Adipocyte (in vitro differentiated cells): ENCODE measurements around the gene PARD3.

Experiments
- DNase-seq: peaks from one replicate; pipeline ENCODE4 v3.0.0-alpha.2; 2015; ENCODE audit warnings: low read depth
- H3K27me3 ChIP-seq: replicated peaks from 2 replicates; pipeline ENCODE4 v1.7.0; 2013; ENCODE audit warnings: mild to moderate bottlenecking, low read length, moderate library complexity; ENCODE audit not compliant: control insufficient read depth, insufficient read depth
- H3K36me3 ChIP-seq: 2 replicates; pipeline ENCODE4 v1.7.0; 2013; ENCODE audit warnings: low read length, mild to moderate bottlenecking, moderate library complexity; ENCODE audit not compliant: control insufficient read depth, insufficient read depth, severe bottlenecking
- H3K4me1 ChIP-seq: 2 replicates; pipeline ENCODE4 v1.7.0; 2013; ENCODE audit warnings: mild to moderate bottlenecking, low read length, moderate library complexity; ENCODE audit not compliant: control insufficient read depth, insufficient read depth
- H3K4me3 ChIP-seq: 2 replicates; pipeline ENCODE4 v1.7.0; 2013; ENCODE audit warnings: mild to moderate bottlenecking, low read length, moderate library complexity
- H3K9ac ChIP-seq: 2 replicates; pipeline ENCODE4 v1.7.0; 2013; ENCODE audit warnings: mild to moderate bottlenecking, low read length, moderate library complexity
- H3K9me3 ChIP-seq: 2 replicates; pipeline ENCODE4 v1.7.0; 2013; ENCODE audit warnings: mild to moderate bottlenecking, low read length, moderate library complexity; ENCODE audit not compliant: control insufficient read depth

PARD3 gene

DNA sequence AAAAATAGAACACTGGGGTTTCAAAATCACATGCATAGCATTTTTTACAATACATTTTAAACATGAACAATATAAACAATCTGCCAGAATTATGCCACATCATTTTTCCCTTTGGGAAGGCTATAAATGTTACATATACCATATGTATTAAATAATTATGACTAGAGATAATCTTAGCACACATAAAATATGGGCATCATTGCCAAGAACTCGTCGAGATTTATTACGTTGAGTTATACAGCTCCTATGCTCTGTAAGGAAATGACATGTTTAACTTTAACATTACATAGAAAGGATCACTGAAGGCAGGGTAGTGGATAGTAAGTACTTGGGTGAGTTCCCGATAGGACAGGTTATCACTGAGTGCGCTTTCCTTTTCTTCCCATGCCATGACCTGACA is 267.8 kb downstream of the PARD3 start:
- Histone ChIP-seq H3K4me3 (no peak overlapping the region), H3K4me1 (peaks cover 8% of the 10 kb centered on the region), H3K9ac (no peak overlapping the region), H3K36me3 (no peaks in the 10 kb centered on the region), H3K27me3 (no peaks in the 10 kb centered on the region), H3K9me3 (no peaks in the 10 kb centered on the region)
- DNase-seq: peak; percentile 74

GRCh38 chr10:34544400-34544799 is 270.7 kb downstream of the PARD3 start:
- Histone ChIP-seq H3K9ac (no peak overlapping the region), H3K36me3 (no peaks in the 10 kb centered on the region), H3K27me3 (no peaks in the 10 kb centered on the region), H3K4me1 (peaks cover 13% of the 10 kb centered on the region), H3K4me3 (no peak overlapping the region), H3K9me3 (no peaks in the 10 kb centered on the region)
- DNase-seq: no peak

GRCh38 chr10:34543716-34544115 is 271.4 kb downstream of the PARD3 start:
- Histone ChIP-seq H3K27me3 (no peaks in the 10 kb centered on the region), H3K4me1 (peaks cover 14% of the 10 kb centered on the region)

GRCh38 chr10:34540492-34540891 is 274.6 kb downstream of the PARD3 start:
- H3K9ac ChIP-seq: no peak overlapping the region
- no peak for DNase-seq
- no peak overlapping the region for H3K4me3 ChIP-seq
- no peaks in the 10 kb centered on the region for H3K27me3 ChIP-seq
- H3K4me1 ChIP-seq: peaks cover 25% of the 10 kb centered on the region
- H3K36me3 ChIP-seq: no peaks in the 10 kb centered on the region
- H3K9me3 ChIP-seq: no peaks in the 10 kb centered on the region

More at GRCh38 chr10:34543716-34544115, 271.4 kb downstream of the PARD3 start:
- Histone ChIP-seq H3K4me3 (no peak overlapping the region), H3K36me3 (no peaks in the 10 kb centered on the region), H3K9me3 (no peaks in the 10 kb centered on the region), H3K9ac (no peak overlapping the region)
- DNase-seq: no peak

DNA sequence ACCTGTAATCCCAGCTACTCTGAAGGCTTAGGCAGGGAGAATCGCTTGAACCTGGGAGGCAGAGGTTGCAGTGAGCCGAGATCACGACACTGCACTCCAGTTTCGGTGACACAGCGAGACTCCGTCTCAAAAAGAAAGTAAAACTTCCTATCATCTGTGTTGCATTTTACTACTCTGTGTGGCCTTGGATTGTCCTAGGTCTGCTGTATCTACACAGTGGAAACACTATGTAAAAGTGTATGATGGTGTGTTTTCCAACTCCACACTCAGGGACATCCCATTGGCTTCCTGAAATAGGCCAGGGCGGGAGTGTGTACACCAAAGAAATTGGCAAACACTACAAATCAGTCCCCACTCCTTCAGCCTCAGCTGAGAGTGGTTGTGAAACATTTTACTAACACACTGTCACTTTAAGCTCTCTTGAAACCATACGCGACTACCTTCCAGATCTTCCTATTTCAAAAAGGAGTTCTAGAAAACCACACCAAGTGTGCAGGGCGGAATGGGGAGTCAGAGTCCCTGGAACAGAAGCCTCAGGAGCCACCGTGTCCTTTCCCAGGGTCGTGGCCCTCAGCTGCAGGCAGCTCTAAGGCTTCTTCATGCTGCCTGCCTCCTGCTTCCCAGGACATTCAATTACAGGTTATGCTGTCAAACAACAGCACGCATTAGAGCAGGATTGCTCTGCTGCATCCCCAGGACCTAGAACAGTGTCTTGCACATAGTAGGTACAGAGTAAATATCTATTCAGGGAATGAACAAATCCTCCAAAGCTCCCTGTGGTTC is 275.4 kb downstream of the PARD3 start:
- Histone ChIP-seq H3K4me3 (peak overlapping the region; percentile 84), H3K9ac (peak overlapping the region; percentile 80), H3K4me1 (peaks cover 25% of the 10 kb centered on the region), H3K36me3 (no peaks in the 10 kb centered on the region), H3K27me3 (no peaks in the 10 kb centered on the region), H3K9me3 (no peaks in the 10 kb centered on the region)
- peak; percentile 59 for DNase-seq

DNA sequence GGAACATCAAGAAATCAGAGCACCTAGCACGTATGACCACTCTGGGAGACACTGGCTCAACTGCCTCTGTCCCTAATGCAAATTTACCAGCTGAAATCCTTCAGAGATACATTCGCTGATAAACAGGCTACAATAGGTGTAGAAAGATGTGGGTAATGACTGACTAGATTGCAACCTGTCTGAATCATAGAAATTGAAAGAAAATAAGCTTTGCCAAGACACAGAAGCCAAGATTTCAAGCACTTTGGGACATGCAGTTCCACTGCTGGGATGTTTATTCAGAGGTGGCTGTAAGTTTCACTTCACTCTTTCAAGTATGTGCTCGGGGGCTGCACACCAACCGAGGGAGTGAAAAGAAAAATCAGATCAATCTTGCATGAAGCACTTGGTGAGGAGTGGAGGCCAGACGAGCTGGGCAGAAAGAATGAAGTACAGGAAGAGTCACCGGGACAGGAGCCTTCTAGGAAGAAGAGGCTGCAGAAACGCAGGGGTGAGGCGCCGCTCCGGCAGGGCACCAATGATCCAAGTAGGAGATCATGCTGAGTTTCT is 276.7 kb downstream of the PARD3 start:
- H3K9ac ChIP-seq: peak overlapping the region; percentile 80
- no peak for DNase-seq
- H3K27me3 ChIP-seq: no peaks in the 10 kb centered on the region
- H3K4me1 ChIP-seq: peaks cover 25% of the 10 kb centered on the region
- H3K4me3 ChIP-seq: peak overlapping the region; percentile 84
- no peaks in the 10 kb centered on the region for H3K36me3 ChIP-seq
- H3K9me3 ChIP-seq: no peaks in the 10 kb centered on the region

DNA sequence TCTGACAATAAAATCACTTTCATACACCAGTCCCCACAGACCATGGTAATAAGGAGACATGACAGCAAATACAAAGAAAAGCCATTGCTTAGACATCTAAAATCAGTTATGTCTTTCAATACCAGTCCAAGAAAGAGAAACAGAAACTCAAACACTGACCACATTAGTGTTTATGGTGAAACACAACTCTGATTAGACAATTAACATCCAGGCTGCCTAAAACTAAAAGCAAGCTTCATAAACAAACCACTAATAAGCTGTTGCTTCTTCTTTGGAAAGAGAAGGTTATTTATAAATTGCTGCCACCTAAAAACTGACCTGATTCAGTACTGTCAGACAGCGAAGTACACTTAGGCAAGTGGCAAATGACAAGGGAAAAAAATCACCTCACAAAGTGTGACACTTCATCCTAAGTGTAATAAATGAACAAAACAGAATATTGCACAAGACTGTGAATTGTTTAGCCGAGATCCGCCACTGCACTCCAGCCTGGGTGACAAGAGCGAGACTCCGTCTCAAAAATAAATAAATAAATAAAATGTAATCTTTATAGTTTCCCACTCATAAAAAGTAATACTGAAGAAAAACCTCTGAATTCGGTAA is 277.4 kb downstream of the PARD3 start:
- H3K4me3 ChIP-seq: peak overlapping the region; percentile 84
- H3K4me1 ChIP-seq: peaks cover 25% of the 10 kb centered on the region
- no peak for DNase-seq
- peak overlapping the region; percentile 80 for H3K9ac ChIP-seq
- H3K9me3 ChIP-seq: no peaks in the 10 kb centered on the region
- no peaks in the 10 kb centered on the region for H3K36me3 ChIP-seq
- no peaks in the 10 kb centered on the region for H3K27me3 ChIP-seq

GRCh38 chr10:34535872-34536271 is 279.2 kb downstream of the PARD3 start:
- Histone ChIP-seq H3K9ac (no peak overlapping the region), H3K27me3 (no peaks in the 10 kb centered on the region), H3K4me1 (peaks cover 25% of the 10 kb centered on the region), H3K4me3 (no peak overlapping the region), H3K9me3 (peaks cover 8% of the 10 kb centered on the region), H3K36me3 (no peaks in the 10 kb centered on the region)
- DNase-seq: no peak

DNA sequence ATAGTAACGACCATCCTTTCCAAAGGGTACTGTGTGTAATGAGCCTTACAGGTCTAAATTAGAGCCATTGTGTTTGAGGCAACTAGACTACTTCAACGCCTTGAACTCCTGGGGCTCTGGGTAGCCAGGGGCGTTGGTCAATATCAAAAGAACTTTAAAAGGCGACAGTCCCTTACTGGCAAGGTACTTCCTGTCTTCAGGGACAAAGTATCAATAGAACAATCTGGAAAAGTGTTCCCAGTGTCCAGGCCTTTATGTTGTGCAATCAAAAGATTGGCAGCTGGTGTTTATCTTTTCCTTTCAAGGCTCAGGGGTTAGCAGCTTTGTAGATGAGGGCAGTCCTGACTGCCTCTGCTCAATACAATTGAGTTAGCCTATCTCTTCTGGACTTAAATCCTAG is 284.3 kb downstream of the PARD3 start:
- Histone ChIP-seq H3K9ac (no peak overlapping the region), H3K9me3 (peaks cover 8% of the 10 kb centered on the region), H3K36me3 (no peaks in the 10 kb centered on the region), H3K4me3 (no peak overlapping the region), H3K27me3 (no peaks in the 10 kb centered on the region), H3K4me1 (peaks cover 15% of the 10 kb centered on the region)
- no peak for DNase-seq

- peaks cover 8% of the 10 kb centered on the region for H3K9me3 ChIP-seq
- DNase-seq: peak; percentile 88
- H3K4me1 ChIP-seq: peaks cover 15% of the 10 kb centered on the region
- no peaks in the 10 kb centered on the region for H3K36me3 ChIP-seq
- H3K9ac ChIP-seq: no peak overlapping the region
- no peak overlapping the region for H3K4me3 ChIP-seq
- no peaks in the 10 kb centered on the region for H3K27me3 ChIP-seq
Measured at GRCh38 chr10:34528320-34528719, 286.8 kb downstream of the PARD3 start.
